NCI-H2227 (cell line): ENCODE measurements around the gene ABCC2.

Source experiments
- DNase-seq: peaks from one replicate; lab custom pipeline; 2025; ENCODE audit not compliant: unreplicated experiment; lab: John Stamatoyannopoulos, UW

The ABCC2 gene

GRCh38 chr10:99770408-99771045 is 11.9 kb upstream of the ABCC2 start:
- no peak for DNase-seq

GRCh38 chr10:99775850-99776249 is 6.6 kb upstream of the ABCC2 start:
- DNase-seq, result no peak

- DNase-seq, result no peak
Observed at GRCh38 chr10:99777918-99778714, 4.3 kb upstream of the ABCC2 start.

GRCh38 chr10:99779335-99779734 is 3.1 kb upstream of the ABCC2 start:
- DNase-seq, result no peak

GRCh38 chr10:99781734-99782429 is 558 bp upstream of the ABCC2 start:
- DNase-seq, result no peak

- no peak for DNase-seq
Observed at GRCh38 chr10:99784016-99784726, 1.7 kb downstream of the ABCC2 start.

GRCh38 chr10:99784727-99785441 is 2.4 kb downstream of the ABCC2 start:
- no peak for DNase-seq

- DNase-seq, result no peak
Observed at GRCh38 chr10:99785646-99786045, 3.2 kb downstream of the ABCC2 start.

- no peak for DNase-seq
Observed at GRCh38 chr10:99787311-99787710, 4.9 kb downstream of the ABCC2 start.

GRCh38 chr10:99787782-99788445 is 5.5 kb downstream of the ABCC2 start:
- no peak for DNase-seq

- DNase-seq, result no peak
Observed at GRCh38 chr10:99788598-99789256, 6.3 kb downstream of the ABCC2 start.

- no peak for DNase-seq
Observed at GRCh38 chr10:99791831-99792230, 9.4 kb downstream of the ABCC2 start.

- DNase-seq, result no peak
Observed at GRCh38 chr10:99793819-99794218, 11.4 kb downstream of the ABCC2 start.

- no peak for DNase-seq
Observed at GRCh38 chr10:99796928-99797327, 14.5 kb downstream of the ABCC2 start.

GRCh38 chr10:99798031-99798430 is 15.6 kb downstream of the ABCC2 start:
- no peak for DNase-seq

- no peak for DNase-seq
Observed at GRCh38 chr10:99798920-99799319, 16.5 kb downstream of the ABCC2 start.

- DNase-seq, result no peak
Observed at GRCh38 chr10:99799613-99800012, 17.2 kb downstream of the ABCC2 start.

GRCh38 chr10:99804471-99804870 is 22.0 kb downstream of the ABCC2 start:
- DNase-seq, result no peak

GRCh38 chr10:99805190-99805589 is 22.8 kb downstream of the ABCC2 start:
- DNase-seq, result no peak

- no peak for DNase-seq
Observed at GRCh38 chr10:99806091-99806490, 23.7 kb downstream of the ABCC2 start.
